Amniotic epithelial cell (primary cell): Measurements from ENCODE around the gene IGHMBP2.
"Not testable (repeated sequence)": the region's sequence is repeated elsewhere in the genome, so short reads cannot be mapped to it uniquely, and the experiment has no call there.

Experiments
- DNase-seq: peaks from one replicate; pipeline ENCODE4 v3.0.0-alpha.2; 2010; ENCODE audit warnings: low read depth

Gene IGHMBP2

DNA sequence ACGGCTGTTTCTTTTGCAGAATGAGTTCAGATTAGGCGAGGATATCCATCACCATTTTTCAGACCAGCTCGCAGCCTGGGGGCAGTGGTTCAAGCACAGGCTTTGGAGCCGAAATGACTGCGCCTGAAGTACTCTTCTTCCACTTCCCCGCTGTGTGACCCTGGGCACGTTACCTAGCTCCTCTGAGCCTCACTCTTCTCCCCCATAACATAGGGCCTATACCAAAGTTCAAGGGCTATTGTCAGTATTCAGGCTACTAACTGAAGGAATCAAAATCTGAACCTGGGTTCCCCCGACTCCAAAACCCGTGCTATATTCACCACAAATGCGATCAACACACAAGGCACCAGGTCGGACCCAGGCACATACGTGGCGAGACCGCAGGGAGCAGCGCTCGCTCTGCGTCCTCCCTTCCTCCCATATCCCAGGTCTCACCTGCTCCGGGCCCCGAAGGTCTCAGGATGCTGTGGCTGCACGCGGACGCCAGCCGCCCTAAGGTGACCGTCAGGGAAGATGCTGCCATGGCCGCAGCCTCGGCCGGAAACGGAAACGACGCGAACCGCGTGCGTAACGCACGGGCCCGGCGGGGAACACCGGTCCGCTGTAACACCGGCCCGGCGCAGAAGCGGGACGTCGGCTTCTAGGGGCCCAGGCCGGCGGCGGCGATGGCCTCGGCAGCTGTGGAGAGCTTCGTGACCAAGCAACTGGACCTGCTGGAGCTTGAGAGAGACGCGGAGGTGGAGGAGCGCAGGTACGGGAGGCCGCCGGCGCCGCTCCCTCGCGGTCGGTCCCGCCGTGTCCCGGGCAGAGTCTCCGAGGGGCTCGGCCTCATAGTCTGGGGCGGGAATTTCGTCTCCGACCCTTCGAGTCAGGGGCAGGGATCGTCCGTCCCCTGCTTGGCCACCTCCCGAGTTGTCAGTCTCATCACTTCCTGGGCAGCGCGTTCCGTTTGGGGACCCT, at the start of gene IGHMBP2, which contains the start of gene MRPL21:
TSS of gene IGHMBP2 (plus strand) at position 604 of the 960 bp plus-strand sequence. CDS start at position 666, 62 bp downstream.
TSS of gene MRPL21 (minus strand) at position 545 of the 960 bp plus-strand sequence. CDS start at position 523, 22 bp downstream.
- peak; percentile 77 for DNase-seq

- DNase-seq, result no peak
These were observed 49.3 kb upstream of the IGHMBP2 start for GRCh38 chr11:68854273-68854958.

GRCh38 chr11:68855205-68855981, 48.3 kb upstream of the IGHMBP2 start:
- DNase-seq, result no peak

- not testable (repeated sequence) for DNase-seq
These were observed 47.2 kb upstream of the IGHMBP2 start for GRCh38 chr11:68856425-68857030.

GRCh38 chr11:68857037-68857586, 46.6 kb upstream of the IGHMBP2 start:
- DNase-seq, result no peak

DNA sequence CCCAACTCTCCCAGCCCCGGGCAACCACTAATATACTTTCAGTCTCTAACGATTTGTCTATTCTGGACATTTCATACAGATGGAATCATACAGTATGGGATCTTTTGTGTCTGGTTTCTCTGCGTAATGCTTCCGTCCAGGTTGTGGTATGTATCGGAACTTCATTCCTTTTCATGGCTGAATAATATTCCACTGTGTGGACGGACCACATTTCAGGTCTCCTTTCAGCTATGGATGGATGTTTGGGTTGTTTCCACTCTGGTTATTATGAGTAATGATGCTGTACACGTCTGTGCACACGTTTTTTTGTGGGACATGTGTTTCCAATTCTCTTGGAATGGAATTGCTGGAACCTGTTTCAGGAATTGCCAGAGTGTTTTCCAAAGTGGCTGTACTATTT, 44.6 kb upstream of the IGHMBP2 start:
- DNase-seq, result no peak

DNA sequence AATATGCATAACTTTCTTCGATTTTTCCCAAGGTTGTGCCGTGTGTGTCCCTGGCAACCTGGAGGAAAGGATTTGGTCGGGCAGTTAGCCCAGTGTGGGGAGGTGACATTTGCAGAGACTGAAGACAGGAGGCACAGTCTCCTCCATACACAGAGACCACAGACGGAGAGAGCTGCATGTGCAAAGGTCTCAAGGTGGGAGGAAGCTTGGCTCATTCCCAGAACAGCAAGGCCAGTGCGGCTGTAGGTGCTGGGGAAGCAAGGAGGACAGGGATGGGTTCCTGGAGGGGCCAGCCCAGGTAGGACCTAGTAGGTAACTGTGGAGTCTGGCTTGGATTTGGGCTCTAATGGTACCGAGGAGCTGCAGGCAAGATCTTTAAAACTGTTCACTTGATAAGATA, 41.3 kb upstream of the IGHMBP2 start:
- no peak for DNase-seq

DNA sequence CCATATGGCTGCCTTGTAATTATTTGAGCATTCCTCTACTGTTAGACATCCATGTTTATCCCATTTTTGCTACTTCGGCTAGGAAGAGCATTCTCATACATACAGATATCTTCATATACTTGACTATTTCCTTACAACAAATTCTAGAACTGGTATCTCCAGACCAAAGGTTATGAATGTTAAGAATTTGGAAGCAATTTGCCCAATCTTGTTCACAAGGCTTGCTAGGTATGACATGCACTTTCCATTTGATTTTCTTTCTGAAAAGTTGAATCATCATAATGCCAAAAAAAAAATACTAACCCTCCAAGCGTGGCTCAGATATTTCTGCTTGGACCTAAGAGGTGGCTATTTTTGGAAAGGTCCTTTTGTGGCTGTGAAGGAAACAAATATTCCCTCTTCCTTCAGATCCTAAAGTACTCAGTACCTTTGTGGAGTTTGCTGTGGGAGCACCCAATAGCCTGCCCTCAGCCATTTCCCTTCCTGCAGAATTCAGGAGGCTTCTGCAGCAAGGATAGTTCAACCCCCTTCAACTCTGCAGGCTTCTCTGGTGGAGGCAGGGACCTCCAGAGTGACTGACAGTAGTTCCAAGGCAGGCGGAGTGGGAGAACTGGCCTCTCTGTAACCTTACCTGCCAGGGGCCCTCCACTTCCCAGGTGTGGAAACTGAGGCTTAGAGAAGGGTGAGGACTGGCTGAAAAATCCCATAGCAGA, 40.0 kb upstream of the IGHMBP2 start:
- no peak for DNase-seq

GRCh38 chr11:68865241-68865640, 38.5 kb upstream of the IGHMBP2 start:
- no peak for DNase-seq

DNA sequence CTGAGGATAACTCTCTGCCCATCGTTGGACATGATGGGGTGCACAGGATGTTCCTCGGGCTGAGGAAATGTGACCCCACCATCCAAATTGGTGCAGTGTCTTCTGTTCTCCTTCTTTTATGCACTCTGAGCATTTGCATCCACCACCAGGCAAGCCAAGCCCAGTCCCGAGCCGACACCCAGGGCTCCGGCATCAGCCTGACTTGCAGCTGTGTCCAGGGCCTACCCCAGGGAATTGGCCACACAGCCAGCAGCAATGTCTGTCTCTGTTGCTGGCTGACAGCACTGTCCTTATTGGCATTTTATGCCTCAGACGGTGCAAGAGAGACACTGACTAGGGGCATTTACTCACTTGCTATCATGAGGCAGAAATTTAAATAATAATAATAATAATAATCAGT, 36.6 kb upstream of the IGHMBP2 start:
- no peak for DNase-seq

DNA sequence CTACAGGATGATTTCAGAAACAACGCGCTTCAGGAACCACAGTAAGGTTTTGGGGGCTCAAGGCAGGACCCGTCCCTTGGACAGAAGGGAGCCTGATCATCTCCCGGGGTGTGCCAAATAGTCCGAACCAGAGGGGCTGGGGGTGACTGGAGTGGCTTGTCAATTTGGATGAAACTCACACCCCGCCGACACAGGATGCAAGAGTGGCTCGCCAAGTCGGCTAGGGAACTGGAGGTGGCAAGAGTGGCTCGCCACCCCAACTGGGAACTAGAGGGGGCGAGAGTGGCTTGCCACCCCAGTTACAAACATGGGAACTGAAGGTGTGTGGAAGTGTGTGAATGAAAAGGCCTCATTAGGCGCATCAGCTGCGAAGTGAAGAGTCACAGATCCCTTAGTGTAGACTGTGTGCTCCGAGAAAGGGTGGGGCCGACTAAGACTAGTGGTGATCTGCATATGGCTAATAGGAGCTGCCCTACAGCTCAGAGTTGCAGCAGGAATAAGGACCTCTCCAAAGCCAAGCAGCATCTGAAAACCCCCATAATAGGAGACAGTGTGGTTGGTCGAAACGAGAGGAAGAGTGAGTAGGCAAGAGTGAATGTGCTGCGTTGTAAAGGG, 35.4 kb upstream of the IGHMBP2 start:
- no peak for DNase-seq

GRCh38 chr11:68870470-68870869, 33.2 kb upstream of the IGHMBP2 start:
- no peak for DNase-seq

DNA sequence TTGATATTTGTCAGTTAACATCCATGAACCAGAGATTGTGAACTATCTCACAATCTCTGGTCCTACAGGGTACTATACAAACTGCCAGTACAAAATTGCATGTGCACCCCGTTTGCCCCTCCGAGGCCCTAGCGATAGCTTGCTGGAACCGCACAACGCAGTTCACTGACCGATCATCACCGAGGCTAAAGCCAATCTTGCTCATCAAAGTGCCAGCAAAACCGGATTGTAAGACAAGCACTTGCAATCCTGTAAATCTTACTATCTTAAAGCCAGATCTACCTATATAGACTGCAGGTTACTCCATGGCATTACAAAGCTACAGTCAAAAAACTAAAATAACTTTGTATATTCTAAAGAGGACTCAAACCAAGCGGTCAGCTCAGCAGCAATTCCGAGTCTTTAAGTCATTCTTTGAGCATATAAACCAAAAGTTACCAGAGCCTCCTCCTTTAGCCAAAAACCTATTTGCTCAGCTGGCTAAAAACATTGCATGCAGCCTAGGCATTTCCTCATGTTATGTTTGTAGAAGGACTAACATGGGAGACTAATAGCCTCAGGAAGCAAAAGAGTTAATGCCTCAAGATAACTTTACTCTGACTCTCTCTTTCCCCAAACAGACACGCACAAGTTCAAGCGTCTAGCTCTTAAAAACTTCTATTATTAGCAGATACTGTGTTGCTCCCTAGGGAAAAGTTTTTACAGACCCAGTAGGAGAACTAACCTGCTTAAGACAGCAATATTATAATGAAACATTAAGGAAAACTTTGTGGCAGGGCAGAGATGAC, 31.3 kb upstream of the IGHMBP2 start:
- DNase-seq, result no peak

DNA sequence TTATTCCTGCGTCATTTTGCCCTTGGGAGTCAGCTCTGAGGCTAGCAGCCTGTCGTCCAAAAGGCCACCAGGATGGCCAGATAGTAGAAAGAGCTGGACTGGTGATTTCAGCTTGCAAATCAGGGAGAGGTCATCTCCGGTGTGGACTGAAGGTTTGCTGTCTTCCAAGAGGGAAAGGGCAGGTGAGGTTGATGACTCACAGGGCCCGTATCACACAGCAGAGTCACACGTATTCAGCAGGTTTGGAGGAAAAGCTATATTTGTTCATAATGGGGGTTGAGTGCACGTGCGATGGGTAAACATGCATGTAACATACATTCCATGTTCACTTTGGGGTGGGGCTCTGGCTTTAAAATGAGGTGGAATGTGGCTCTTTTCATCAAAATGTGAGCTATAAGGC, 25.7 kb upstream of the IGHMBP2 start:
- no peak for DNase-seq

DNA sequence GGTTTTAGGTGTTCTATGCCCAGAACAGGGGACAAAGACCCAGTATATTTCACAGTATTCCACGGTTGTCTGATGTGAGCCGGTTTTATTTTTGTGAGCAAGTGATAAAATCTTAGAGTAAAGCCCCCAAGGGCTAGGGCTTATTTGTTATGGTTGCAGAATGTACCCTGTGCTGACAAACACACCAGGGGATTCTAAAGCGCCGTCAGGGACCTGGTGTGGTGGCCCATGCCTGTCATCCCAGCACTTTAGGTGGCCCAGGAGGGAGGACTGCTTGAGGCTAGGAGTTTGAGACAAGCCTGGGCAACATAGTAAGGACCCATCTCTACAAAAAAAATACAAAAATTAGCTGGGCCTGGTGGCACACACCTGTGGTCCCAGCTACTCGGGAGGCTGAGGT, 22.8 kb upstream of the IGHMBP2 start:
- no peak for DNase-seq

DNA sequence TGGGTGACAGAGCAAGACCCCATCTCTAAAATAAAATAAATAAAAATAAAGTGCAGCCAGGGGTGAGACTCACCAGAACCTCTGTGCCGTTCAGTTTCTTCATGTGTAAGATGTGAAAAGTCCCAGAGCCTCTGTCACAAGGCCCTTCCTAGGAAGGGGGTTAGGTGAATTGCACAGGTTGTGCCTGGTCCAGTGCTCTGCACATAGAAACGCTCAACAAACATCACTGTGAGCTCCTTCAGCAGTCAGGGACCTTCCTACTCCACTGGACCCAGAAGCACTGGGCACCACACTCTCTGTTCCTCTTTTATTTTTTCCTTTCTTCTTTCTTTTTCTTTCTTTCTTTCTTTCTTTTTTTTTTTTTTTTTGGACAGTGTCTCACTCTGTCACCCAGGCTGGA, 22.4 kb upstream of the IGHMBP2 start:
- DNase-seq, result no peak

DNA sequence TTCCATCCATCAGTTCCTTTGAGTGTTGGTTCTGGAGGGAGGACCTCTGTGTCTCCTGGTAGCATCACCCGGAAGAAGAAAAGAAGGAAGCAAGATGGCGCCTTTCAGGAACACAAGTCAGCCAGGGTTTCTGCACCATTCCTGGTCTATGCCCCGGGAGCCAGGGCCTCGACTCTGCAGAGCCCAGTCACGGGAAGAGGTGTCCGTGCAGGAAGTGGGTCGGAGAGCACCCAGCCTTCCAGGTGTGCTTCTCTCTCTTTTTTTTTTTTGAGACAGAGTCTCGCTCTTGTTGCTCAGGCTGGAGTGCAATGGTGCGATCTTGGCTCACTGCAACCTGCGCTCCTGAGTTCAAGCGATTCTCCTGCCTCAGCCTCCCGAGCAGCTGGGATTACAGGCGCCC, 21.3 kb upstream of the IGHMBP2 start:
- DNase-seq, result no peak

- DNase-seq, result not testable (repeated sequence)
These were observed 18.9 kb upstream of the IGHMBP2 start for GRCh38 chr11:68884827-68885226.

DNA sequence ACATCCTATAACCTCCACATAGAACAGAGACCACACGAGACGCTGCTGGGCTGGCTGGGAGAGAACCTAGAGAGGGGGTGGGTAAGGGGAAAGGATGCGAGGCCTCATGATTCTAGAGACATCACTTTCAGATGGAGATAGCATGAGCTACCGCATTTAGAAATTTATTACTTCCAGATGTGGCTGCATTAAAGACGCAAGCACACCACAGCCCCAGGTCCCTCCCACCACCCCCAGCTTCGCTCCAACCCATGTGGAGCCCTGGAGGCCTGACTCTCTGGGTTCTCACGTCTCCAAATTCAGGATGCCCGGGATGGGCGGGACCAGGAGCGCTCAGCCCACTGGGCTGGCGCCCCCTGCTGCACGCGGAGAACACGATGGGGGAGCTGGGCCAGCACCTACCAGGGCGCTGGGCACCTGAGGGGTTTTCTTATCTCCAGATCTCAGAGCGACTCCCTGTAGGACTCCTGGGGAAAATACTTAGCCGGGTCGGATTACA, 13.7 kb upstream of the IGHMBP2 start:
- DNase-seq, result no peak
